ENCODE data around the gene MORN1.

GRCh38 chr1:2320760-2321667 is 70.3 kb downstream of the MORN1 start:
- TF ChIP-seq CTCF (IDR thresholded peaks at IDR 0.05) (no peak), POLR2A (IDR thresholded peaks at IDR 0.05) (no peak)
